Fibroblast of upper back skin (primary cell): ENCODE results near the gene S100A5.

Experiments
- DNase-seq: peaks from one replicate; pipeline ENCODE4 v3.0.0-alpha.2; 2013

The S100A5 gene

GRCh38 chr1:153546796-153547559 lies 6.2 kb upstream of the S100A5 start:
- DNase-seq = no peak

GRCh38 chr1:153546371-153546770 lies 5.6 kb upstream of the S100A5 start:
- no peak for DNase-seq

GRCh38 chr1:153545067-153546055 lies 4.6 kb upstream of the S100A5 start, which contains the start of gene S100A4:
Gene S100A4, minus strand, starts transcription at chr1:153545806. Its CDS starts 1,012 bp downstream, at chr1:153544794.
- peak; percentile 94 for DNase-seq

GRCh38 chr1:153544453-153545066 lies 3.8 kb upstream of the S100A5 start:
- no peak for DNase-seq

- DNase-seq = no peak
These were observed 3.0 kb upstream of the S100A5 start for GRCh38 chr1:153543736-153544135.

GRCh38 chr1:153542956-153543711 lies 2.4 kb upstream of the S100A5 start:
- DNase-seq = no peak

- DNase-seq = no peak
These were observed 1.2 kb upstream of the S100A5 start for GRCh38 chr1:153541641-153542590.

GRCh38 chr1:153539395-153540093 lies 1.2 kb downstream of the S100A5 start:
- DNase-seq = no peak

GRCh38 chr1:153538315-153538821 lies 2.4 kb downstream of the S100A5 start:
- DNase-seq = no peak

- no peak for DNase-seq
These were observed 3.4 kb downstream of the S100A5 start for GRCh38 chr1:153537376-153537730.

- DNase-seq = no peak
These were observed 3.9 kb downstream of the S100A5 start for GRCh38 chr1:153536671-153537375.

- DNase-seq = peak; percentile 85
These were observed 4.6 kb downstream of the S100A5 start for GRCh38 chr1:153536012-153536670.

GRCh38 chr1:153535242-153536011 lies 5.3 kb downstream of the S100A5 start, which contains the start of gene S100A6:
Gene S100A6, minus strand, starts transcription at chr1:153535991. Its CDS starts 652 bp downstream, at chr1:153535339.
- no peak for DNase-seq

- no peak for DNase-seq
These were observed 5.9 kb downstream of the S100A5 start for GRCh38 chr1:153534925-153535241.

- no peak for DNase-seq
These were observed 6.4 kb downstream of the S100A5 start for GRCh38 chr1:153534226-153534924.

GRCh38 chr1:153533689-153534201 lies 7.0 kb downstream of the S100A5 start:
- DNase-seq = peak; percentile 94
